Lower leg skin (tissue), 4 donors: ENCODE results near the gene SNU13. TPM values are rescaled to one million over a fixed set of nuclear protein-coding genes. Genes with fewer than 3 reads are reported as not detected.

Experiments
- DNase-seq, 2 donors: peaks; one replicate each; pipeline ENCODE4 v3.0.0-alpha.2; 2019; ENCODE audit warnings: low spot score in 2 of 2
- H3K4me3 ChIP-seq: fragments of 200-600 bp; sonication (generic); 2 replicates; pipeline ENCODE4 v1.5.1; 2017; ENCODE audit warnings: mild to moderate bottlenecking, low read depth; ENCODE audit not compliant: poor library complexity, severe bottlenecking
- POLR2A ChIP-seq, 2 donors: fragments of 450-650 bp; IDR thresholded peaks; one replicate each; pipeline ENCODE4 v1.6.1; 2016 to 2017; ENCODE audit warnings: antibody characterized with exemption in 2 of 2, mild to moderate bottlenecking in 1 of 2, moderate library complexity in 1 of 2
- WGBS, 2 donors: methylation state at CpG; one replicate each; pipeline ENCODE4 v1.1.5; 2018; 5-methylcytosine and 5-hydroxymethylcytosine counted together
- intact Hi-C: fragments of 100-400 bp; cut with DNase I; formaldehyde crosslinking; loops from one replicate; pipeline ENCODE4 v1.15.0; 2023; ENCODE audit warnings: low total_unique reads
- total RNA-seq, 4 donors: library from RNA; depleted of rRNA; stranded (reverse); fragments of >200 nt; gene quantifications; one replicate each; pipeline ENCODE4 v1.1.0, GENCODE V29; 2016
- TF ChIP-seq, protein P1 (sequence below), 3 donors: fragments of 450-650 bp; IDR thresholded peaks; one replicate each; pipeline ENCODE4 v1.5.1; 2016; ENCODE audit warnings: antibody characterized with exemption in 3 of 3, mild to moderate bottlenecking in 3 of 3, moderate library complexity in 2 of 3

The SNU13 gene
- total RNA-seq, 4 donors from 2014 or later, result 103 to 127 (median 116) TPM

DNA sequence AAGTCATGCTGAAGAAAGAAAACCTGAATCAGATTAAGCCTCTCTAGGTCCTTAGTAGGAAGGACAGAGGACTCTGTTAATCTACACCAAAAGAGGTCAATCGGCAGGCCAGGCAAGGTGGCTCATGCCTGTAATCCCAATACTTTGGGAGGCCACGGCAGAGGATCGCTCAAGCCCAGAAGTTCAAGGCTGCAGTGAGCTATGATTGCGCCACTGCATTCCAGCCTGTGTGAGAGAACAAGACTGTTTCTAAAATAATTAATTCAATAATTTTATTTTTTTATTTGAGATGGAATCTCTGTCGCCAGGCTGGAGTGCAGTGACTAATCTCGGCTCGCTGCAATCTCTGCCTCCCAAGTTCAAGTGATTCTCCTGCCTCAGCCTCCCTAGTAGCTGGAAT is 63.1 kb downstream of the SNU13 start:
- WGBS, 2 donors, result 95 to 98% methylated on average over 7 of the region's 7 CpGs
- intact Hi-C loops, result no loop called here
- no peak for DNase-seq
- no peak overlapping the region for H3K4me3 ChIP-seq
- TF ChIP-seq, protein P1, sequence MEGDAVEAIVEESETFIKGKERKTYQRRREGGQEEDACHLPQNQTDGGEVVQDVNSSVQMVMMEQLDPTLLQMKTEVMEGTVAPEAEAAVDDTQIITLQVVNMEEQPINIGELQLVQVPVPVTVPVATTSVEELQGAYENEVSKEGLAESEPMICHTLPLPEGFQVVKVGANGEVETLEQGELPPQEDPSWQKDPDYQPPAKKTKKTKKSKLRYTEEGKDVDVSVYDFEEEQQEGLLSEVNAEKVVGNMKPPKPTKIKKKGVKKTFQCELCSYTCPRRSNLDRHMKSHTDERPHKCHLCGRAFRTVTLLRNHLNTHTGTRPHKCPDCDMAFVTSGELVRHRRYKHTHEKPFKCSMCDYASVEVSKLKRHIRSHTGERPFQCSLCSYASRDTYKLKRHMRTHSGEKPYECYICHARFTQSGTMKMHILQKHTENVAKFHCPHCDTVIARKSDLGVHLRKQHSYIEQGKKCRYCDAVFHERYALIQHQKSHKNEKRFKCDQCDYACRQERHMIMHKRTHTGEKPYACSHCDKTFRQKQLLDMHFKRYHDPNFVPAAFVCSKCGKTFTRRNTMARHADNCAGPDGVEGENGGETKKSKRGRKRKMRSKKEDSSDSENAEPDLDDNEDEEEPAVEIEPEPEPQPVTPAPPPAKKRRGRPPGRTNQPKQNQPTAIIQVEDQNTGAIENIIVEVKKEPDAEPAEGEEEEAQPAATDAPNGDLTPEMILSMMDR (IDR thresholded peaks at IDR 0.05), result no peak
- TF ChIP-seq POLR2A (IDR thresholded peaks at IDR 0.05), result no peak

Other genes starting within 250 kb of the SNU13 start
- gene TOB2, start 242.1 kb downstream of the SNU13 start, total RNA-seq, result 10 to 100 TPM; 31.5 to 45.9 (median 37.9) TPM
- gene PHF5A, start 220.2 kb downstream of the SNU13 start, total RNA-seq, result 10 to 100 TPM; 44.1 to 51.9 (median 45.4) TPM
- gene ACO2, start 219.8 kb downstream of the SNU13 start, total RNA-seq, result 100 to 1,000 TPM in 1 of 4 donors, 10 to 100 TPM in 3; 64.0 to 103 (median 83.1) TPM
- gene POLR3H, start 144.4 kb downstream of the SNU13 start, total RNA-seq, result 10 to 100 TPM in 3 of 4 donors, 1 to 10 TPM in 1; 8.7 to 19.7 (median 16.4) TPM
- 1 to 10 TPM in 2 of 4 donors, under 1 TPM in 2; 0.63 to 3.0 (median 1.0) TPM for gene CSDC2, start 127.9 kb downstream of the SNU13 start, total RNA-seq
- gene PMM1, start 99.0 kb downstream of the SNU13 start, total RNA-seq, result 10 to 100 TPM; 44.0 to 60.4 (median 50.1) TPM
- gene DESI1, start 67.8 kb downstream of the SNU13 start, total RNA-seq, result 10 to 100 TPM; 16.1 to 37.8 (median 23.0) TPM
- 100 to 1,000 TPM; 150 to 204 (median 161) TPM for gene XRCC6, start 67.6 kb downstream of the SNU13 start, total RNA-seq
- 1 to 10 TPM in 2 of 4 donors, not detected in 2; 1.2 to 2.1 TPM for gene MEI1, start 10.6 kb upstream of the SNU13 start, total RNA-seq
- 10 to 100 TPM; 12.2 to 15.4 (median 13.1) TPM for gene CCDC134, start 111.8 kb upstream of the SNU13 start, total RNA-seq
- 100 to 1,000 TPM in 2 of 4 donors, 10 to 100 TPM in 2; 91.1 to 122 (median 96.2) TPM for gene SREBF2, start 144.2 kb upstream of the SNU13 start, total RNA-seq
- 1 to 10 TPM in 2 of 4 donors, under 1 TPM in 2; 0.46 to 2.0 (median 1.0) TPM for gene SHISA8, start 226.2 kb upstream of the SNU13 start, total RNA-seq
- 1 to 10 TPM; 1.6 to 2.9 (median 1.7) TPM for gene TNFRSF13C, start 237.9 kb upstream of the SNU13 start, total RNA-seq